HFFc6 (cell line): Measurements from ENCODE around the gene DNER. TPM values are rescaled to one million over a fixed set of nuclear protein-coding genes. Genes with fewer than 3 reads are reported as not detected.
A peak's percentile ranks its signal among the peaks of the same experiment; 100 is the strongest.

Experiments
- DNase-seq: peaks from one replicate; pipeline ENCODE4 v3.0.0-alpha.2; 2018
- H3K27ac Mint-ChIP-seq: 2 replicates; pipeline ENCODE4 v1.8.0; 2020; ENCODE audit warnings: mild to moderate bottlenecking, mixed read lengths
- H3K27me3 Mint-ChIP-seq: 2 replicates; pipeline ENCODE4 v1.8.0; 2021; ENCODE audit warnings: mild to moderate bottlenecking, moderate library complexity, mixed read lengths; ENCODE audit not compliant: insufficient read depth
- H3K36me3 Mint-ChIP-seq: 2 replicates; pipeline ENCODE4 v1.8.0; 2021; ENCODE audit warnings: low read depth, mixed read lengths
- H3K4me1 Mint-ChIP-seq: 2 replicates; pipeline ENCODE4 v1.8.0; 2020; ENCODE audit warnings: low read depth, mixed read lengths
- H3K4me3 Mint-ChIP-seq: 2 replicates; pipeline ENCODE4 v1.8.0; 2020; ENCODE audit warnings: mild to moderate bottlenecking, moderate library complexity, mixed read lengths
- H3K9me3 Mint-ChIP-seq: 2 replicates; pipeline ENCODE4 v1.8.0; 2020; ENCODE audit warnings: mild to moderate bottlenecking, mixed read lengths
- total RNA-seq, 6 experiments: library from RNA; stranded (reverse); fragmentation: NEBNext Ultra II Directional; extraction: Animal tissue kit (Norgen Biotek cat#: 25700); gene quantifications; 2 replicates in 1 of 6; 3 replicates in 5 of 6; pipeline ENCODE4 v1.2.3, GENCODE V29; 2021
- TF ChIP-seq, protein P1 (sequence below): fragments of 200-600 bp; sonication (generic); IDR thresholded peaks from 2 replicates; pipeline ENCODE4 v1.5.0; 2021; ENCODE audit warnings: antibody characterized with exemption, mild to moderate bottlenecking

The DNER gene
- total RNA-seq, 6 experiments from 2014 or later = 0.07 to 3.8 (median 2.7) TPM

DNA sequence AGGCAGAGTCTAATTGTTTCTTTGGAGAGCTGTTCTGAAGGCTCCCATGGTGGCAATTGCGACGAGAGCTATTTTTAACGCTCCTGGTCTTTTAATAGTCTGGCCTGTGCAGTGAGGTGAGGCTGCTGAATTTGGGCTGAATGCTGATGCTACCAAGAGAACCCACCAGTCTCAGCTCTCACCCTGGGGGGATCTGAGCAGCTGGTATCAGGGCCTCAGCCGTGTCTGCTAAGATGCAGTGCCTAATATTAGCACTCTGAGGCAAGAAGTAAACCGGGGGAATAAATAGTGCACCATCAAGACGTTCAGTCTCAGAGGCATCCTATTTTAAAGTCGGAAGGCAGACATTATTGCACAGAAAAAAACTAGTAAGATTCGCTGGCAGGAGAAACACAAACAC, 228.5 kb downstream of the DNER start:
- Mint-ChIP-seq H3K4me3 (no peak overlapping the region), H3K27me3 (peaks cover 5% of the 10 kb centered on the region; the same call in 1 of the 2 replicates), H3K27ac (no peak overlapping the region), H3K9me3 (peaks cover 4% of the 10 kb centered on the region), H3K36me3 (peaks cover 6% of the 10 kb centered on the region; the same call in 1 of the 2 replicates), H3K4me1 (peaks cover 40% of the 10 kb centered on the region; the same call in 1 of the 2 replicates)
- TF ChIP-seq, protein P1, sequence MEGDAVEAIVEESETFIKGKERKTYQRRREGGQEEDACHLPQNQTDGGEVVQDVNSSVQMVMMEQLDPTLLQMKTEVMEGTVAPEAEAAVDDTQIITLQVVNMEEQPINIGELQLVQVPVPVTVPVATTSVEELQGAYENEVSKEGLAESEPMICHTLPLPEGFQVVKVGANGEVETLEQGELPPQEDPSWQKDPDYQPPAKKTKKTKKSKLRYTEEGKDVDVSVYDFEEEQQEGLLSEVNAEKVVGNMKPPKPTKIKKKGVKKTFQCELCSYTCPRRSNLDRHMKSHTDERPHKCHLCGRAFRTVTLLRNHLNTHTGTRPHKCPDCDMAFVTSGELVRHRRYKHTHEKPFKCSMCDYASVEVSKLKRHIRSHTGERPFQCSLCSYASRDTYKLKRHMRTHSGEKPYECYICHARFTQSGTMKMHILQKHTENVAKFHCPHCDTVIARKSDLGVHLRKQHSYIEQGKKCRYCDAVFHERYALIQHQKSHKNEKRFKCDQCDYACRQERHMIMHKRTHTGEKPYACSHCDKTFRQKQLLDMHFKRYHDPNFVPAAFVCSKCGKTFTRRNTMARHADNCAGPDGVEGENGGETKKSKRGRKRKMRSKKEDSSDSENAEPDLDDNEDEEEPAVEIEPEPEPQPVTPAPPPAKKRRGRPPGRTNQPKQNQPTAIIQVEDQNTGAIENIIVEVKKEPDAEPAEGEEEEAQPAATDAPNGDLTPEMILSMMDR = no peak
- no peak for DNase-seq

DNA sequence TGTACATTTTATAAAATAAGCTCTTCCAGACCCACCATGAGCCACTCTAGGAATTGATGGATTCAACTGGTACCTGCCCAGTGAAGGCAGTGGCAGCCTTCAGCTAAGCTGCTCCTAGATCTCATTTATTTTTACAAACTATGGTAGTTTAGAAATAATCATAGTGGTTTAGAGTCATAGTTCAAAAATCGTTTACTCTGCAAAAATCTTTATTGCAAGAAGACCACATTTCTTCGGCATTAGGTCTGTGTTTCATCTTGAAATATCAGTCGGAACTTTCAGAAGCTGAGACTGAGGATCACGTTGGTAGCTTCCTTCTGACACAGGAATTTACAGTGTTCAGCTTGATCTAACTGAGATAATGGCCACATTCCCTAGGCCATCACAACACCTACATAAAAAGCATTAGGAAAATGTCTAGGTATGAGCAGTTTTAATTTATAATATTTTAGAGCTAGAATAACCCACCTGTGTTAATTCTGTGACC, 237.0 kb downstream of the DNER start:
- Mint-ChIP-seq H3K27me3 (peaks cover 28% of the 10 kb centered on the region), H3K4me1 (peaks cover 9% of the 10 kb centered on the region; the same call in 1 of the 2 replicates), H3K4me3 (no peak overlapping the region), H3K9me3 (no peaks in the 10 kb centered on the region), H3K36me3 (no peaks in the 10 kb centered on the region), H3K27ac (no peak overlapping the region)
- no peak for DNase-seq
- TF ChIP-seq, protein P1 = no peak

DNA sequence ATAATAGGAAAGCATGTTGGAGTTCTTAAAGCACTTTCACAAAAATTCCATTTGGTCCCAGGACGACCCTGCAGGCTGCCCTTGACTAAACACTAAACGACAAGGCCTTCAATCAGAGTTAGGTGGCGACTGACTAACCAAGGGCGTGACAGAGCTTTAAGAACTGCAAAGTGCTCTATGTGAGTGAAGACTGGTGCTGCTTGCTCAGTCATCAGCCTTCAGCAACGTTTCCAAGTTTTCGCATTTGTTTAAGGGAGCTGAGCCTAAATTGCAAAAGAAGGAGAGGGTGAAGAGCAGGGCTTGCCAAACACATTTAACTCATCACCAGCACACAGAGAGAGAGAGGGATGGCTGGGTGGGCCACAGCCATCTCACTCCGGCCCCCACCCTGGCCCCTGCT, 238.6 kb downstream of the DNER start:
- DNase-seq = no peak
- TF ChIP-seq, protein P1 = no peak
- Mint-ChIP-seq H3K27ac (peak overlapping the region; percentile 34; the same call in 1 of the 2 replicates), H3K4me1 (peaks cover 9% of the 10 kb centered on the region; the same call in 1 of the 2 replicates), H3K36me3 (no peaks in the 10 kb centered on the region), H3K4me3 (no peak overlapping the region; the same call in 1 of the 2 replicates), H3K9me3 (no peaks in the 10 kb centered on the region), H3K27me3 (peaks cover 25% of the 10 kb centered on the region)

DNA sequence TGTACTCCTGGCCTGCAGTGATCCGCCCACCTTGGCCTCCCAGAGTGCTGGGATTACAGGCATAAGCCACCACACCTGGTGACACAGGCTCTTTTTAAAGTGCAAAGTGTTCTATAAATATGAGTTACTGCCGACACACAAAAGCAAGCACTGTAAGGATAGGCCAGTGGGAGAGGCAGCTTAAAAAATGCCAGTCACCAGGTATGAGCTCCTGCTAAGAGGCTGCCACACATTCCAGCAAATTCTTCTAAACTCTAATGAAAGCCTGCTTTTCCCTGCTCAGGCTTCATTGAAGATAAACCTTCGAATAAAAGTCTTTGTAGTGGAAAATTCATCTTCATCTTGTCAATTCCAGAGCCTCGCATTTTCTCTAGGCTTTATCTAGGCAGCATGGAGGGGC, 240.2 kb downstream of the DNER start:
- Mint-ChIP-seq H3K27me3 (peaks cover 24% of the 10 kb centered on the region), H3K36me3 (no peaks in the 10 kb centered on the region), H3K4me3 (no peak overlapping the region), H3K27ac (no peak overlapping the region), H3K4me1 (peaks cover 9% of the 10 kb centered on the region; the same call in 1 of the 2 replicates), H3K9me3 (no peaks in the 10 kb centered on the region)
- DNase-seq = no peak
- TF ChIP-seq, protein P1 = no peak

DNA sequence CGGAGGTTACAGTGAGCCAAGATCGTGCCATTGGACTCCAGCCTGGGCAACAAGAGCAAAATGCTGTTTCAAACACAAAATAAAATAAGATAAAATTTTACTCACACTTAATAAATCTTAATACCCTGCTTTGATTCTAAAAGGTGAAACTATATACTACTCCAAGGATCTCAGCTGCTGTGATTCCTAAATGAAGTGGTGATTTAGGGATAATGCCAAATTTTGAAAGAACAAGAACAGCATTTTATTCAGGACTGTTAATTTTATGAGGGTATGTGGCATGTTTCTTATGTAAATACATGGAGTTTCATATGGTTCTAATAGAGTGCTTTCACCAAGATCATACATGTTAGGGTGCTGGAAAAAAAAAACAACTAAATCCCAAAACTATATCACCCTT, 243.6 kb downstream of the DNER start:
- no peak overlapping the region for H3K27ac Mint-ChIP-seq
- no peak for DNase-seq
- no peak overlapping the region for H3K4me3 Mint-ChIP-seq
- H3K4me1 Mint-ChIP-seq = peaks cover 3% of the 10 kb centered on the region; the same call in 1 of the 2 replicates
- no peaks in the 10 kb centered on the region for H3K9me3 Mint-ChIP-seq
- peaks cover 26% of the 10 kb centered on the region for H3K27me3 Mint-ChIP-seq
- TF ChIP-seq, protein P1 = no peak
- no peaks in the 10 kb centered on the region for H3K36me3 Mint-ChIP-seq
